Hypothalamus (tissue), 51 donors: ENCODE results near the gene ASGR1.
"Not testable (repeated sequence)": the region's sequence is repeated elsewhere in the genome, so short reads cannot be mapped to it uniquely, and the experiment has no call there.

Experiments
- DNase-seq, 51 donors: peaks; one replicate each; lab custom pipeline; 2025; lab: John Stamatoyannopoulos, UW

ASGR1 gene

GRCh38 chr17:7191571-7192270, 12.6 kb upstream of the ASGR1 start:
- peak in 26 of 51 donors; percentile 3 to 61 (median 20) for DNase-seq

GRCh38 chr17:7191069-7191468, 11.9 kb upstream of the ASGR1 start:
- no peak for DNase-seq

- no peak for DNase-seq
Measured at GRCh38 chr17:7190276-7190917, 11.2 kb upstream of the ASGR1 start.

- no peak for DNase-seq
Measured at GRCh38 chr17:7186241-7186640, 7.1 kb upstream of the ASGR1 start.

- no peak for DNase-seq
Measured at GRCh38 chr17:7184647-7185046, 5.5 kb upstream of the ASGR1 start.

GRCh38 chr17:7184091-7184488, 4.9 kb upstream of the ASGR1 start:
- DNase-seq = peak in 9 of 51 donors; percentile 9 to 33 (median 25)

- no peak for DNase-seq
Measured at GRCh38 chr17:7183433-7184090, 4.4 kb upstream of the ASGR1 start.

GRCh38 chr17:7182101-7182500, 2.9 kb upstream of the ASGR1 start:
- not testable (repeated sequence) for DNase-seq

- no peak for DNase-seq
Measured at GRCh38 chr17:7178973-7179316, 225 bp downstream of the ASGR1 start.

GRCh38 chr17:7177954-7178477, 1.2 kb downstream of the ASGR1 start:
- peak in 4 of 51 donors; percentile 7 to 38 (median 8) for DNase-seq

GRCh38 chr17:7177191-7177953, 1.8 kb downstream of the ASGR1 start:
- peak in 42 of 51 donors; percentile 10 to 70 (median 45) for DNase-seq

GRCh38 chr17:7176841-7177190, 2.4 kb downstream of the ASGR1 start:
- DNase-seq = peak in 1 of 51 donors; percentile 32

GRCh38 chr17:7176107-7176840, 2.9 kb downstream of the ASGR1 start:
- DNase-seq = no peak

- no peak for DNase-seq
Measured at GRCh38 chr17:7175330-7175733, 3.8 kb downstream of the ASGR1 start.

- DNase-seq = no peak
Measured at GRCh38 chr17:7174603-7175326, 4.4 kb downstream of the ASGR1 start.

- DNase-seq = peak in 26 of 51 donors; percentile 11 to 55 (median 32)
Measured at GRCh38 chr17:7173687-7174602, 5.2 kb downstream of the ASGR1 start.

- not testable (repeated sequence) for DNase-seq
Measured at GRCh38 chr17:7172522-7173191, 6.5 kb downstream of the ASGR1 start.

GRCh38 chr17:7169565-7169908, 9.6 kb downstream of the ASGR1 start:
- not testable (repeated sequence) for DNase-seq
